MM.1S (cell line): ENCODE data around the gene RPL14.

Experiments used
- DNase-seq: peaks from one replicate; pipeline ENCODE4 v3.0.0-alpha.2; 2015
- H2AFZ ChIP-seq: fragments of 300-600 bp; sonication (generic); 2 replicates; pipeline ENCODE4 v1.6.0; 2016; ENCODE audit warnings: antibody characterized with exemption, low read length
- H3F3A ChIP-seq: fragments of 300-600 bp; sonication (generic); 2 replicates; pipeline ENCODE4 v1.6.1; 2016; ENCODE audit warnings: mild to moderate bottlenecking, antibody characterized with exemption, low read length, moderate library complexity, mixed read lengths; ENCODE audit not compliant: insufficient read depth
- H3K27ac ChIP-seq: fragments of 300-600 bp; sonication (generic); 2 replicates; pipeline ENCODE4 v1.5.1; 2016; ENCODE audit warnings: mild to moderate bottlenecking, low read length
- H3K27me3 ChIP-seq: fragments of 300-600 bp; sonication (generic); replicated peaks from 2 replicates; pipeline ENCODE4 v1.6.0; 2016; ENCODE audit warnings: low read length; ENCODE audit not compliant: insufficient read depth
- H3K36me3 ChIP-seq: fragments of 300-600 bp; sonication (generic); replicated peaks from 2 replicates; pipeline ENCODE4 v1.6.1; 2016; ENCODE audit warnings: mild to moderate bottlenecking, low read length, mixed read lengths; ENCODE audit not compliant: insufficient read depth
- H3K4me1 ChIP-seq: fragments of 300-600 bp; sonication (generic); 2 replicates; pipeline ENCODE4 v1.6.1; 2016; ENCODE audit warnings: low read length, mixed read lengths
- H3K4me2 ChIP-seq: fragments of 300-600 bp; sonication (generic); 2 replicates; pipeline ENCODE4 v1.6.0; 2016; ENCODE audit warnings: low read depth, low read length
- H3K4me3 ChIP-seq: fragments of 300-600 bp; sonication (generic); 2 replicates; pipeline ENCODE4 v1.5.1; 2016; ENCODE audit warnings: low read length, mixed read lengths
- H3K79me2 ChIP-seq: fragments of 300-600 bp; sonication (generic); 2 replicates; pipeline ENCODE4 v1.6.1; 2016; ENCODE audit warnings: mixed run types, low read length, mixed read lengths
- H3K9ac ChIP-seq: fragments of 300-600 bp; sonication (generic); 2 replicates; pipeline ENCODE4 v1.6.1; 2016; ENCODE audit warnings: low read length, mixed read lengths
- H3K9me2 ChIP-seq: fragments of 300-600 bp; sonication (generic); replicated peaks from 2 replicates; pipeline ENCODE4 v1.6.1; 2016; ENCODE audit warnings: mild to moderate bottlenecking, low read length, mixed read lengths; ENCODE audit not compliant: insufficient read depth
- H3K9me3 ChIP-seq: fragments of 300-600 bp; sonication (generic); replicated peaks from 2 replicates; pipeline ENCODE4 v1.6.1; 2016; ENCODE audit warnings: mild to moderate bottlenecking, low read length, mixed read lengths; ENCODE audit not compliant: insufficient read depth
- H4K20me1 ChIP-seq: fragments of 300-600 bp; sonication (generic); 2 replicates; pipeline ENCODE4 v1.6.1; 2016; ENCODE audit warnings: mild to moderate bottlenecking, low read length, moderate library complexity, mixed read lengths; ENCODE audit not compliant: insufficient read depth
- CTCF ChIP-seq: fragments of 300-600 bp; sonication (generic); IDR thresholded peaks from 2 replicates; pipeline ENCODE4 v1.5.1; 2016; ENCODE audit warnings: antibody characterized with exemption, low read length, mixed read lengths
- EZH2 ChIP-seq: fragments of 300-600 bp; sonication (generic); optimal IDR thresholded peaks from 2 replicates; pipeline ENCODE3; 2017; ENCODE audit warnings: low read depth, mild to moderate bottlenecking, antibody characterized with exemption, low read length, mixed read lengths
- EZH2phosphoT487 ChIP-seq: fragments of 300-600 bp; sonication (generic); IDR thresholded peaks from 2 replicates; pipeline ENCODE4 v1.6.1; 2018; ENCODE audit warnings: antibody characterized with exemption, low read length

RPL14 gene

GRCh38 chr3:40494698-40495097 is 37.6 kb downstream of the RPL14 start:
- H3K79me2 ChIP-seq = no peaks in the 10 kb centered on the region
- H3K9me3 ChIP-seq = no peaks in the 10 kb centered on the region
- H4K20me1 ChIP-seq = no peaks in the 10 kb centered on the region
- H3K27me3 ChIP-seq = no peaks in the 10 kb centered on the region
- H3K9me2 ChIP-seq = no peaks in the 10 kb centered on the region
- DNase-seq = no peak
- no peak overlapping the region for H3K4me2 ChIP-seq
- no peak overlapping the region for H3K4me3 ChIP-seq
- H3K36me3 ChIP-seq = no peaks in the 10 kb centered on the region
- H3K9ac ChIP-seq = no peak overlapping the region
- H3F3A ChIP-seq = no peaks in the 10 kb centered on the region
- H3K4me1 ChIP-seq = no peaks in the 10 kb centered on the region
- no peak overlapping the region for H2AFZ ChIP-seq
- H3K27ac ChIP-seq = no peak overlapping the region
- TF ChIP-seq EZH2 (no peak), CTCF (no peak), EZH2phosphoT487 (no peak)

GRCh38 chr3:40497288-40497687 is 40.1 kb downstream of the RPL14 start:
- no peak for DNase-seq
- no peaks in the 10 kb centered on the region for H4K20me1 ChIP-seq
- TF ChIP-seq EZH2 = no peak

GRCh38 chr3:40499952-40500351 is 42.8 kb downstream of the RPL14 start:
- no peak overlapping the region for H3K4me2 ChIP-seq
- TF ChIP-seq CTCF (no peak), EZH2 (no peak), EZH2phosphoT487 (no peak)

More at GRCh38 chr3:40497288-40497687, 40.1 kb downstream of the RPL14 start:
- no peaks in the 10 kb centered on the region for H3K79me2 ChIP-seq
- no peaks in the 10 kb centered on the region for H3K9me2 ChIP-seq
- H3F3A ChIP-seq = no peaks in the 10 kb centered on the region
- no peak overlapping the region for H2AFZ ChIP-seq
- H3K27me3 ChIP-seq = no peaks in the 10 kb centered on the region
- no peaks in the 10 kb centered on the region for H3K9me3 ChIP-seq
- no peak overlapping the region for H3K27ac ChIP-seq
- H3K9ac ChIP-seq = no peak overlapping the region
- H3K4me2 ChIP-seq = no peak overlapping the region
- no peak overlapping the region for H3K4me3 ChIP-seq
- no peaks in the 10 kb centered on the region for H3K36me3 ChIP-seq
- no peaks in the 10 kb centered on the region for H3K4me1 ChIP-seq

GRCh38 chr3:40502034-40502433 is 44.9 kb downstream of the RPL14 start:
- H3K9me2 ChIP-seq = no peaks in the 10 kb centered on the region
- no peaks in the 10 kb centered on the region for H3K4me1 ChIP-seq
- no peak overlapping the region for H2AFZ ChIP-seq
- no peaks in the 10 kb centered on the region for H4K20me1 ChIP-seq
- H3K36me3 ChIP-seq = no peaks in the 10 kb centered on the region
- no peak overlapping the region for H3K4me2 ChIP-seq
- H3K9me3 ChIP-seq = no peaks in the 10 kb centered on the region
- no peaks in the 10 kb centered on the region for H3K79me2 ChIP-seq
- no peak for DNase-seq
- H3F3A ChIP-seq = no peaks in the 10 kb centered on the region
- no peak overlapping the region for H3K27ac ChIP-seq
- TF ChIP-seq EZH2 (no peak), EZH2phosphoT487 (no peak)
- no peak overlapping the region for H3K4me3 ChIP-seq
- H3K27me3 ChIP-seq = no peaks in the 10 kb centered on the region
- H3K9ac ChIP-seq = no peak overlapping the region

More at GRCh38 chr3:40499952-40500351, 42.8 kb downstream of the RPL14 start:
- no peaks in the 10 kb centered on the region for H3K4me1 ChIP-seq
- no peaks in the 10 kb centered on the region for H3K9me3 ChIP-seq
- no peaks in the 10 kb centered on the region for H3F3A ChIP-seq
- H2AFZ ChIP-seq = no peak overlapping the region
- H3K79me2 ChIP-seq = no peaks in the 10 kb centered on the region
- no peaks in the 10 kb centered on the region for H3K27me3 ChIP-seq
- no peak overlapping the region for H3K4me3 ChIP-seq
- no peak overlapping the region for H3K9ac ChIP-seq
- no peaks in the 10 kb centered on the region for H4K20me1 ChIP-seq
- H3K36me3 ChIP-seq = no peaks in the 10 kb centered on the region
- no peak for DNase-seq
- H3K27ac ChIP-seq = no peak overlapping the region
- no peaks in the 10 kb centered on the region for H3K9me2 ChIP-seq
